Panc1 (cell line): ENCODE data around the gene F2.

Experiments
- CTCF ChIP-seq: fragments of 450-650 bp; IDR thresholded peaks from 2 replicates; pipeline ENCODE4 v1.5.1; 2017; ENCODE audit warnings: mild to moderate bottlenecking
- POLR2AphosphoS5 ChIP-seq: IDR thresholded peaks from 2 replicates; pipeline ENCODE4 v1.6.1; 2012; ENCODE audit warnings: mild to moderate bottlenecking, low read depth, low read length, moderate library complexity
- REST ChIP-seq, 2 experiments: IDR thresholded peaks; 2 replicates each; pipeline ENCODE4 v1.6.1; 2011 to 2012; ENCODE audit warnings: low read depth in 2 of 2, control low read depth in 1 of 2, low read length in 1 of 2, mild to moderate bottlenecking in 1 of 2, moderate library complexity in 1 of 2; ENCODE audit not compliant: insufficient read depth in 1 of 2
- SIN3A ChIP-seq: IDR thresholded peaks from 2 replicates; pipeline ENCODE4 v1.6.1; 2012; ENCODE audit warnings: low read depth, mild to moderate bottlenecking, low read length, moderate library complexity, borderline replicate concordance; ENCODE audit not compliant: insufficient read depth
- TCF7L2 ChIP-seq: IDR thresholded peaks from 2 replicates; pipeline ENCODE4 v1.6.1; 2011; ENCODE audit warnings: mild to moderate bottlenecking, low read depth, low read length, inconsistent platforms

- TF ChIP-seq CTCF: no peak
- TF ChIP-seq POLR2AphosphoS5: no peak
- TF ChIP-seq REST (IDR thresholded peaks at IDR 0.05; ENCODE audit: insufficient read depth in 1 of 2, low read depth in 2 of 2, low read length in 1 of 2): no peak
- no peak for TF ChIP-seq SIN3A
- no peak for TF ChIP-seq TCF7L2
Observed at GRCh38 chr11:46678741-46679130, 40.3 kb upstream of the F2 start.
